ENCODE data around the gene ACP4. TPM values are rescaled to one million over a fixed set of nuclear protein-coding genes. Genes with fewer than 3 reads are reported as not detected.
A peak's percentile ranks its signal among the peaks of the same experiment; 100 is the strongest.

The ACP4 gene
- total RNA-seq, 3 donors from 2014 or later (not counting 1 experiment from before 2014, with no cell fraction given): not detected

GRCh38 chr19:50833117-50833801, 43.0 kb downstream of the ACP4 start, which contains the start of gene KLK15:
Gene KLK15, minus strand, starts transcription at chr19:50833574. Its CDS starts 2,082 bp downstream, at chr19:50831492.
- Mint-ChIP-seq H3K36me3 (no peaks in the 10 kb centered on the region), H3K4me3 (peak within 1 kb of the TSS; percentile 47), H3K27ac (no peak within 1 kb of the TSS), H3K27me3 (ENCODE audit: low read depth in 2 of 2) (peaks cover 19 to 31% of the 10 kb centered on the region in 2 donors), H3K4me1 (peaks cover 5 to 21% of the 10 kb centered on the region in 2 donors), H3K9me3 (no peaks in the 10 kb centered on the region)
- WGBS (ENCODE audit: insufficient coverage): 73% methylated on average over 8 of the region's 8 CpGs
- no peak within 1 kb of the TSS for H3K27ac ChIP-seq (ENCODE audit: low read length)
- peaks cover 8% of the 10 kb centered on the region for H3K27me3 ChIP-seq (ENCODE audit: control insufficient read depth, insufficient read depth, low read length)
- DNase-seq: no peak
- no peak within 1 kb of the TSS for H3K4me3 ChIP-seq (ENCODE audit: low read length)
- no peaks in the 10 kb centered on the region for H3K9me3 ChIP-seq (ENCODE audit: control insufficient read depth, insufficient read depth, low read length)
- intact Hi-C loops (cut with micrococcal nuclease): no loop called here
- no peak for TF ChIP-seq CTCF (IDR thresholded peaks at IDR 0.05)
- H3K4me1 ChIP-seq (ENCODE audit: control insufficient read depth, insufficient read depth, low read length): peaks cover 12% of the 10 kb centered on the region
- ATAC-seq: no peak
- H3K36me3 ChIP-seq (ENCODE audit: control insufficient read depth, insufficient read depth, low read length): no peaks in the 10 kb centered on the region

- Histone ChIP-seq H3K27ac (ENCODE audit: low read length) (no peak overlapping the region), H3K4me1 (ENCODE audit: control insufficient read depth, insufficient read depth, low read length) (peaks cover 12% of the 10 kb centered on the region), H3K36me3 (ENCODE audit: control insufficient read depth, insufficient read depth, low read length) (no peaks in the 10 kb centered on the region), H3K27me3 (ENCODE audit: control insufficient read depth, insufficient read depth, low read length) (peaks cover 8% of the 10 kb centered on the region), H3K4me3 (ENCODE audit: low read length) (no peak overlapping the region), H3K9me3 (ENCODE audit: control insufficient read depth, insufficient read depth, low read length) (no peaks in the 10 kb centered on the region)
- TF ChIP-seq CTCF (IDR thresholded peaks at IDR 0.05): no peak
- DNase-seq (no peak), ATAC-seq (no peak)
- 88% methylated on average over 6 of the region's 6 CpGs for WGBS (ENCODE audit: insufficient coverage)
- Mint-ChIP-seq H3K9me3 (no peaks in the 10 kb centered on the region), H3K4me3 (peak overlapping the region; percentile 47), H3K27ac (no peak overlapping the region), H3K27me3 (ENCODE audit: low read depth in 2 of 2) (peaks cover 19 to 31% of the 10 kb centered on the region in 2 donors), H3K4me1 (peaks cover 5 to 21% of the 10 kb centered on the region in 2 donors), H3K36me3 (no peaks in the 10 kb centered on the region)
- intact Hi-C loops (cut with micrococcal nuclease): no loop called here
Measured at GRCh38 chr19:50833802-50834167, 43.6 kb downstream of the ACP4 start.

- no peak overlapping the region for H3K27ac Mint-ChIP-seq
Measured at GRCh38 chr19:50835103-50835784, 45.0 kb downstream of the ACP4 start.

More at GRCh38 chr19:50835103-50835784, 45.0 kb downstream of the ACP4 start:
- H3K27ac ChIP-seq (ENCODE audit: low read length): no peak overlapping the region
- Mint-ChIP-seq H3K4me3 (peak overlapping the region; percentile 87), H3K9me3 (no peaks in the 10 kb centered on the region), H3K36me3 (no peaks in the 10 kb centered on the region), H3K4me1 (peaks cover 5 to 21% of the 10 kb centered on the region in 2 donors), H3K27me3 (ENCODE audit: low read depth in 2 of 2) (peaks cover 19 to 34% of the 10 kb centered on the region in 2 donors)
- H3K4me3 ChIP-seq (ENCODE audit: low read length): peak overlapping the region; percentile 52
- no peaks in the 10 kb centered on the region for H3K9me3 ChIP-seq (ENCODE audit: control insufficient read depth, insufficient read depth, low read length)
- TF ChIP-seq CTCF (IDR thresholded peaks at IDR 0.05): no peak
- ATAC-seq (no peak), DNase-seq (no peak)
- intact Hi-C loops (cut with micrococcal nuclease): no loop called here
- H3K36me3 ChIP-seq (ENCODE audit: control insufficient read depth, insufficient read depth, low read length): no peaks in the 10 kb centered on the region
- peaks cover 8% of the 10 kb centered on the region for H3K27me3 ChIP-seq (ENCODE audit: control insufficient read depth, insufficient read depth, low read length)
- H3K4me1 ChIP-seq (ENCODE audit: control insufficient read depth, insufficient read depth, low read length): peaks cover 12% of the 10 kb centered on the region
- WGBS (ENCODE audit: insufficient coverage): 40% methylated on average over 13 of the region's 13 CpGs

Data from natural killer cell (primary cell).